Fibroblast of lung (primary cell): ENCODE data around the gene AP5M1. TPM values are rescaled to one million over a fixed set of nuclear protein-coding genes. Genes with fewer than 3 reads are reported as not detected.

ENCODE experiments used
- DNase-seq, 2 donors: peaks; one replicate each; pipeline versions ENCODE4 v3.0.0 to v3.0.0-alpha.2; 2010; ENCODE audit warnings: low read depth in 2 of 2
- H2AFZ ChIP-seq: 2 replicates; pipeline ENCODE4 v1.5.1; 2012; ENCODE audit warnings: low read length, control low read depth, inconsistent platforms
- H3K27ac ChIP-seq: 2 replicates; pipeline ENCODE4 v1.5.1; 2011; ENCODE audit warnings: low read length, control low read depth; ENCODE audit not compliant: insufficient read depth
- H3K27me3 ChIP-seq: 2 replicates; pipeline ENCODE4 v1.5.1; 2011; ENCODE audit warnings: mild to moderate bottlenecking, low read length; ENCODE audit not compliant: control insufficient read depth, insufficient read depth
- H3K36me3 ChIP-seq: 2 replicates; pipeline ENCODE4 v1.5.1; 2011; ENCODE audit warnings: low read length; ENCODE audit not compliant: control insufficient read depth, insufficient read depth
- H3K4me1 ChIP-seq: 2 replicates; pipeline ENCODE4 v1.5.1; 2011; ENCODE audit warnings: low read length; ENCODE audit not compliant: control insufficient read depth, insufficient read depth; ENCODE audit errors: extremely low read depth
- H3K4me2 ChIP-seq: 2 replicates; pipeline ENCODE4 v1.5.1; 2011; ENCODE audit warnings: low read length, control low read depth; ENCODE audit not compliant: insufficient read depth; ENCODE audit errors: extremely low read depth
- H3K4me3 ChIP-seq, 4 experiments: fragments of 200-600 bp in 1 of 4; sonication (generic) in 1 of 4; replicated peaks in 1 of 4; 2 replicates each; pipeline ENCODE4 v1.5.1; 2011 to 2016; ENCODE audit warnings: low read length in 4 of 4, low read depth in 3 of 4, mild to moderate bottlenecking in 3 of 4, control low read depth in 2 of 4, inconsistent platforms in 1 of 4, mixed read lengths in 1 of 4; ENCODE audit not compliant: insufficient read depth in 1 of 4; ENCODE audit errors: control extremely low read depth in 1 of 4
- H3K79me2 ChIP-seq: 2 replicates; pipeline ENCODE4 v1.5.1; 2012; ENCODE audit warnings: mild to moderate bottlenecking, low read length, inconsistent platforms; ENCODE audit not compliant: control insufficient read depth, insufficient read depth
- H3K9ac ChIP-seq: 2 replicates; pipeline ENCODE4 v1.5.1; 2011; ENCODE audit warnings: mild to moderate bottlenecking, low read length, control low read depth; ENCODE audit not compliant: insufficient read depth
- H3K9me3 ChIP-seq: 2 replicates; pipeline ENCODE4 v1.5.1; 2012; ENCODE audit warnings: low read depth, low read length; ENCODE audit not compliant: control insufficient read depth, insufficient read depth
- H4K20me1 ChIP-seq: 2 replicates; pipeline ENCODE4 v1.5.1; 2011; ENCODE audit warnings: low read length; ENCODE audit not compliant: control insufficient read depth, insufficient read depth; ENCODE audit errors: extremely low read depth
- CTCF ChIP-seq, 2 donors: IDR thresholded peaks in 1 of 2; conservative IDR thresholded peaks in 1 of 2; 1 replicate in 1 of 2; 2 replicates in 1 of 2; pipeline ENCODE4 v1.5.1; 2011 to 2012; ENCODE audit warnings: low read length in 2 of 2, control low read depth in 1 of 2, inconsistent platforms in 1 of 2, low read depth in 1 of 2, mild to moderate bottlenecking in 1 of 2
- EZH2 ChIP-seq: IDR thresholded peaks from 2 replicates; pipeline ENCODE4 v1.5.1; 2012; ENCODE audit warnings: low read length, control low read depth, mild to moderate bottlenecking; ENCODE audit errors: missing control alignments
- polyA plus RNA-seq, 2 donors: library from polyadenylated mRNA; depleted of rRNA in 1 of 2; stranded (reverse) in 1 of 2; unstranded in 1 of 2; fragments of >200 nt; gene quantifications; 2 replicates each; pipeline ENCODE4 v1.2.1, GENCODE V29; 2011 to 2012; ENCODE audit warnings: missing spikeins in 1 of 2
- total RNA-seq: library from RNA; depleted of rRNA; stranded (reverse); fragments of >200 nt; gene quantifications from 2 replicates; pipeline ENCODE4 v1.2.1, GENCODE V29; 2014

AP5M1 gene
- total and polyA plus RNA-seq, 2 donors (not counting 1 experiment from before 2014, with no cell fraction given), result 15.2 to 40.2 TPM

- no peak for DNase-seq
- Histone ChIP-seq H3K27me3 (no peaks in the 10 kb centered on the region), H4K20me1 (no peaks in the 10 kb centered on the region), H3K79me2 (peaks cover 2% of the 10 kb centered on the region), H3K9me3 (no peaks in the 10 kb centered on the region), H3K9ac (no peak overlapping the region), H3K36me3 (no peaks in the 10 kb centered on the region), H3K27ac (no peak overlapping the region), H3K4me3 (no peak overlapping the region), H3K4me2 (no peak overlapping the region), H3K4me1 (no peaks in the 10 kb centered on the region), H2AFZ (no peak overlapping the region)
- no peak for TF ChIP-seq CTCF (conservative IDR thresholded peaks at IDR 0.05 in 1 of 2, IDR thresholded peaks at IDR 0.05 in 1 of 2; ENCODE audit: low read depth in 1 of 2, low read length in 2 of 2)
- TF ChIP-seq EZH2, result no peak
Observed at GRCh38 chr14:57243320-57243719, 25.5 kb upstream of the AP5M1 start.

GRCh38 chr14:57244106-57244505, 24.7 kb upstream of the AP5M1 start:
- no peaks in the 10 kb centered on the region for H4K20me1 ChIP-seq

GRCh38 chr14:57245941-57246340, 22.8 kb upstream of the AP5M1 start:
- Histone ChIP-seq H3K4me2 (no peak overlapping the region), H3K4me1 (no peaks in the 10 kb centered on the region), H3K4me3 (no peak overlapping the region), H3K36me3 (no peaks in the 10 kb centered on the region), H4K20me1 (no peaks in the 10 kb centered on the region), H3K27ac (no peak overlapping the region), H3K9ac (no peak overlapping the region), H3K27me3 (no peaks in the 10 kb centered on the region), H3K9me3 (no peaks in the 10 kb centered on the region), H2AFZ (no peak overlapping the region), H3K79me2 (peaks cover 20% of the 10 kb centered on the region)
- TF ChIP-seq EZH2, result no peak
- no peak for TF ChIP-seq CTCF (conservative IDR thresholded peaks at IDR 0.05 in 1 of 2, IDR thresholded peaks at IDR 0.05 in 1 of 2; ENCODE audit: low read depth in 1 of 2, low read length in 2 of 2)
- peak in 1 of 2 donors; percentile 23 for DNase-seq

More at GRCh38 chr14:57244106-57244505, 24.7 kb upstream of the AP5M1 start:
- no peak overlapping the region for H3K9ac ChIP-seq
- H3K9me3 ChIP-seq, result no peaks in the 10 kb centered on the region
- DNase-seq, result peak; percentile 12 to 43
- H3K4me1 ChIP-seq, result no peaks in the 10 kb centered on the region
- no peaks in the 10 kb centered on the region for H3K27me3 ChIP-seq
- no peak overlapping the region for H2AFZ ChIP-seq
- TF ChIP-seq EZH2 (no peak), CTCF (conservative IDR thresholded peaks at IDR 0.05 in 1 of 2, IDR thresholded peaks at IDR 0.05 in 1 of 2; ENCODE audit: low read depth in 1 of 2, low read length in 2 of 2) (no peak)
- no peak overlapping the region for H3K4me3 ChIP-seq
- peaks cover 8% of the 10 kb centered on the region for H3K79me2 ChIP-seq
- H3K36me3 ChIP-seq, result no peaks in the 10 kb centered on the region
- no peak overlapping the region for H3K27ac ChIP-seq
- H3K4me2 ChIP-seq, result no peak overlapping the region
